ENCODE data around the gene FIGLA. TPM values are rescaled to one million over a fixed set of nuclear protein-coding genes. Genes with fewer than 3 reads are reported as not detected.

FIGLA gene
- not detected for total RNA-seq

GRCh38 chr2:70790136-70790828 is at the start of gene FIGLA:
Gene FIGLA (minus strand): TSS chr2:70790643. CDS start chr2:70790638, 5 bp downstream.
- Mint-ChIP-seq H3K27me3 (ENCODE audit: low read depth) (peaks cover 53% of the 10 kb centered on the region), H3K36me3 (ENCODE audit: insufficient read depth) (no peaks in the 10 kb centered on the region), H3K9me3 (no peaks in the 10 kb centered on the region), H3K4me3 (peak within 1 kb of the TSS; percentile 66), H3K4me1 (ENCODE audit: low read depth) (peaks cover 12% of the 10 kb centered on the region)
- DNase-seq (no peak), ATAC-seq (peak; percentile 8 to 21)

DNA sequence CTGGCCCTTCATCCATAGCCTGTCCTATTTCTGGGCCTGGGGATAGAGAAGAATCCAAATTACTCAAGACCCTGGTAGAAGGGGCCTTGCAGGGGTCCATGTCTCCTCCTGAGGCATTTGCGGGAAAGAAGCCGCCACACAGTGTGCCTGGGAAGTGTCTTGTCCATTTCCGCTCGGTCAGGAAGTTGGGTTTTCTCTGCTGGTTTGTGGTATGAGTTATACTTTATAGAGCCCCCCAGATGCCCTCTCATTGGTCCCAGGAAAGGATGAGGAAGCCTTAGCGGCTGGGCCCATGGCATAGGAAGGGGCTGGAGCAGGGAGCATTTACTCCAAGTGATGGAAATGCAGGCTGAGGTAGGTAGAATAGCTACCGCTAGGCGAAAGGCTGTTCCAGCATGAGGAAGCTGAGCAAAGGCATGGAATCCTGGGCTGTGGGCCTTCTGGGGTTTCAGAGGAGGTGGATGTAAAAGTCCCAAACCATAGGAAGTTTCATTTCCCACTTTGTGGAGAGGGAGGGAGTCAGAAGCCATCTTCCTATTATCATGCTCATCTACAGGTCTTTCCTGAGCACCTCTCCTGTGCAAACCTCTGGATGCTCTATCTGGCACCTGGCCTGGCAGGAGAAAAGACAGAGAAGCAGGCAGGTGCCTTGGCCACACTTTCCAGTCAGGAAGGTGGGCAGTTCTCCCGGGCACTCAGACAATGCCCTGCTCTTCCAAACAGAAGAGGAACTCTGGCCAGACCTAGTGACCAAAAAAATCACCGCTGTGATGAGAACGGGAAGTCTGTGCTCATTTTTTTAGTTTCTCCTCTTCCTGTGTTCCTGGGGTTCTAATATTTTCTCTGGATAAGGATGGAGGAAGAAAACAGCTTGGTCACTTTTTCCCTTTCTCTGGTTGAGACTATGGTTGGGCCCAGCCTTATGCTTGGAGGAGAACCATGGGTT is 47.8 kb upstream of the FIGLA start:
- H3K4me3 Mint-ChIP-seq = no peak overlapping the region
- ATAC-seq (no peak), DNase-seq (no peak)
- H3K27me3 Mint-ChIP-seq (ENCODE audit: low read depth) = peaks cover 13% of the 10 kb centered on the region
- H3K36me3 Mint-ChIP-seq (ENCODE audit: insufficient read depth) = no peaks in the 10 kb centered on the region
- H3K9me3 Mint-ChIP-seq = peaks cover 3% of the 10 kb centered on the region
- H3K4me1 Mint-ChIP-seq (ENCODE audit: low read depth) = no peaks in the 10 kb centered on the region

- no peaks in the 10 kb centered on the region for H3K4me1 Mint-ChIP-seq (ENCODE audit: low read depth)
- H3K36me3 Mint-ChIP-seq (ENCODE audit: insufficient read depth) = no peaks in the 10 kb centered on the region
- ATAC-seq = no peak
- H3K4me3 Mint-ChIP-seq = no peak within 1 kb of the TSS
- DNase-seq = no peak
- no peaks in the 10 kb centered on the region for H3K9me3 Mint-ChIP-seq
- peaks cover 5% of the 10 kb centered on the region for H3K27me3 Mint-ChIP-seq (ENCODE audit: low read depth)
These were observed 45.2 kb upstream of the FIGLA start, which contains the start of gene CD207 for GRCh38 chr2:70835643-70836042. Gene CD207 (minus strand): TSS chr2:70835816. CDS start chr2:70835776, 40 bp downstream.

- no peak for DNase-seq
- H3K27me3 Mint-ChIP-seq (ENCODE audit: low read depth) = peaks cover 5% of the 10 kb centered on the region
- no peak overlapping the region for H3K4me3 Mint-ChIP-seq
These were observed 44.4 kb upstream of the FIGLA start for GRCh38 chr2:70834881-70835280.

GRCh38 chr2:70834106-70834505 is 43.7 kb upstream of the FIGLA start:
- Mint-ChIP-seq H3K9me3 (no peaks in the 10 kb centered on the region), H3K27me3 (ENCODE audit: low read depth) (peaks cover 3% of the 10 kb centered on the region), H3K36me3 (ENCODE audit: insufficient read depth) (no peaks in the 10 kb centered on the region), H3K4me3 (no peak overlapping the region), H3K4me1 (ENCODE audit: low read depth) (no peaks in the 10 kb centered on the region)
- ATAC-seq = no peak
- no peak for DNase-seq

More at GRCh38 chr2:70834881-70835280, 44.4 kb upstream of the FIGLA start:
- Mint-ChIP-seq H3K9me3 (no peaks in the 10 kb centered on the region), H3K36me3 (ENCODE audit: insufficient read depth) (no peaks in the 10 kb centered on the region), H3K4me1 (ENCODE audit: low read depth) (no peaks in the 10 kb centered on the region)
- ATAC-seq = no peak

GRCh38 chr2:70833246-70833645 is 42.8 kb upstream of the FIGLA start:
- no peaks in the 10 kb centered on the region for H3K36me3 Mint-ChIP-seq (ENCODE audit: insufficient read depth)
- no peaks in the 10 kb centered on the region for H3K9me3 Mint-ChIP-seq
- DNase-seq (no peak), ATAC-seq (no peak)
- peaks cover 3% of the 10 kb centered on the region for H3K27me3 Mint-ChIP-seq (ENCODE audit: low read depth)
- no peak overlapping the region for H3K4me3 Mint-ChIP-seq
- H3K4me1 Mint-ChIP-seq (ENCODE audit: low read depth) = no peaks in the 10 kb centered on the region

DNA sequence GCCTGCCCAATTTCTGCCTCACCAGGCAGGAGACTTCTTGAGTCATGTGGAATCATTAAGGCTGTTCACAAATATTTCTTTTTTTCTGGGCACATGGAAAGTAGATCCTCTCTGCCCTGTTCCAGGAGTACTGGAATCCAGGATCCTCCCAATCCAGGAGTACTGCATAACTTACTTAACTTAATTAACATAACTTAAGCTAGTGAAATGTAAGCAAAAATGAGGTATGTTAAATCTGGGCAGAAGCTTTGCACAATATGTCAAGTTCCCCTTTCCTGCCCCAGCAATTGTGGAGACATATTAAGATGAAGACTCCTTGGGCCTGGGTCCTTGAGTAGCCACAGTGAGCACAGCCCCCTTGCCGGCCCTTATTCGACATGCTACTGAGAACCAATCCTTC is 41.9 kb upstream of the FIGLA start:
- H3K4me1 Mint-ChIP-seq (ENCODE audit: low read depth) = no peaks in the 10 kb centered on the region

DNA sequence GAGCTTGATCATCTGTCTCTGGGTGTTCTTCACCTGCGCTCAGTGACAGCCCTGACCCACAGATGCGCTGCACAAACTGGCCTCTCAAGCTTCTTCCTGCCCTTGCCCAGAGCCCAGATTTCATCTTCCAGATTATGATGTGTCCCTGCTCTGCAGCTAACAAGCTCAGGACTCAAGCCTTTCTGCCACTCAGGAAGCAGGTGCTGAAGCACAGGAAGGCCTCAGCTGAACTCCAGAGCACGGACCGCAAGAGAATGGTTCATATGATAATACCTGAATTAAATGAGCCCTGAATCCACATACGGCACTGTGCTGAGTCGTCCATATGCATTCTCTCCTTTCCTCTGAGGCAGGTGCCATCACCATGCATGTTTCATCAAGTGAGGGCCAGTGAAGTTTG is 41.4 kb upstream of the FIGLA start:
- peaks cover 3% of the 10 kb centered on the region for H3K4me1 Mint-ChIP-seq (ENCODE audit: low read depth)
- H3K36me3 Mint-ChIP-seq (ENCODE audit: insufficient read depth) = no peaks in the 10 kb centered on the region
- DNase-seq (no peak), ATAC-seq (no peak)
- no peak overlapping the region for H3K4me3 Mint-ChIP-seq
- no peaks in the 10 kb centered on the region for H3K9me3 Mint-ChIP-seq
- peaks cover 3% of the 10 kb centered on the region for H3K27me3 Mint-ChIP-seq (ENCODE audit: low read depth)

More for the DNA sequence above, 41.9 kb upstream of the FIGLA start:
- Mint-ChIP-seq H3K4me3 (no peak overlapping the region), H3K9me3 (no peaks in the 10 kb centered on the region), H3K36me3 (ENCODE audit: insufficient read depth) (no peaks in the 10 kb centered on the region), H3K27me3 (ENCODE audit: low read depth) (peaks cover 3% of the 10 kb centered on the region)
- DNase-seq (no peak), ATAC-seq (no peak)

- H3K4me3 Mint-ChIP-seq = no peak overlapping the region
- H3K4me1 Mint-ChIP-seq (ENCODE audit: low read depth) = peaks cover 5% of the 10 kb centered on the region
- DNase-seq = no peak
- H3K27me3 Mint-ChIP-seq (ENCODE audit: low read depth) = peaks cover 3% of the 10 kb centered on the region
- ATAC-seq = no peak
- H3K9me3 Mint-ChIP-seq = no peaks in the 10 kb centered on the region
- H3K36me3 Mint-ChIP-seq (ENCODE audit: insufficient read depth) = no peaks in the 10 kb centered on the region
These were observed 39.9 kb upstream of the FIGLA start for GRCh38 chr2:70830366-70830765.

DNA sequence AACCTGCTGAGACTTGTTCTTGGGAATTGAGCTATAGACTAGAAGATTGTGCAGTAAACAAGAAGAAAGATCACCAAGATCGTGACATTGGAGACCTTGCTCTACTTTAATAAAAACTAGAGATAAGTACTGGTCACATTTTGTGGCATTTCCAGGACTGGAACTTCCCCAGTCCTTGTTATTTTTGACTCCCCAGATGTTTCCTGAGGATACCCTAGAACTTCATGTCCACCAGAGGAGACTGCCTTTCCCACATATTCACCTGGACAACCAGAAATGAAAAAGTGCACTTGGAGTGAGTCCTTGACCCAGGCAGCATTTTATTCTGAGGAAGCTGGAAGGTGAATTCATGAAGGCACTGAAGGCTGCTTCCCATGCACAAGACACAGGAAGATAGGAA is 39.5 kb upstream of the FIGLA start:
- peaks cover 3% of the 10 kb centered on the region for H3K27me3 Mint-ChIP-seq (ENCODE audit: low read depth)
- H3K36me3 Mint-ChIP-seq (ENCODE audit: insufficient read depth) = no peaks in the 10 kb centered on the region
- no peaks in the 10 kb centered on the region for H3K9me3 Mint-ChIP-seq
- DNase-seq = no peak
- H3K4me1 Mint-ChIP-seq (ENCODE audit: low read depth) = peaks cover 5% of the 10 kb centered on the region
- no peak overlapping the region for H3K4me3 Mint-ChIP-seq
- ATAC-seq = no peak

DNA sequence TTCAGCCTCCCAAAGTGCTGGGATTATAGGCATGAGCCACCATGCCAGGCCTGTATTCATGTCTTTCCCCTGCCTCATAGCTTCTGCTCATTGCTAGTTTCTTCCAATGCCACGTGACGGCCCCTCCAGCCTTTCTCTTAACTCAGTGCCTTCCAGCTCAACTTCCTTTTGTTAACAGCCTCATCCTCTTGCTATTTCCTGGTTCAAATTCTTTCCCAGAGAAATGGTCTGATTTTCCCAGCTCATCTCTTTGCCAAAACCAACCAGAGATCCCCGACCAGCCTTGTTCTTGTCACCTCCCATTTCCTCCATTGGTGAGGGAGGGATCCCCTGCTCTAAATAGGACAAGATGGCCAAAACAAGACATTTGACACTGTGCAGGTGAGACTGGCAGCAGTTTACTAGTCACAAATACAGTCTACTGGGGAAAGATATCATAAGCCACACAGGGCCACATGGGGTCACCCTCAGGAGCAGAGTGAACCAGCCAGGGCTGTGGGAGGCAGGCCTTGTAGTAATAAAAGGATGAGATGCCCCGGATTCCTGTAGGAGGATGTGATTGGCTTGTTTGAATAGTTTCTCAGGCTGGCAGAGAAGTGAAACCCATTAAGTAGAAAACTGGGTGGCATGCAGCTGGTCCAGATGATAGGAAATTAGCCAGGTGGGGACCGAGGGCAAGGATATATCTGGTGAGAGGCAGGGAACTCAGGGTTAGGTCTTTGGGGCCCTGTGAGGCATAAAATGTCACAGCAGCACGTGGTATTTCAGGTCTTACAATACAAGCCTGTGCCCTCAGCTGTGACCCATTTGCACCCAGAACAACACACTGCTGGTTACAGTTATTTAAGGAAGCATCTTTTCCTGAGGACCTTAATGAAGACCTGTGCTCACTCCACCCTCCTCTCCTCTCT is 38.7 kb upstream of the FIGLA start:
- Mint-ChIP-seq H3K36me3 (ENCODE audit: insufficient read depth) (no peaks in the 10 kb centered on the region), H3K4me1 (ENCODE audit: low read depth) (peaks cover 5% of the 10 kb centered on the region), H3K27me3 (ENCODE audit: low read depth) (peaks cover 3% of the 10 kb centered on the region), H3K9me3 (no peaks in the 10 kb centered on the region), H3K4me3 (no peak overlapping the region)
- ATAC-seq (no peak), DNase-seq (no peak)

DNA sequence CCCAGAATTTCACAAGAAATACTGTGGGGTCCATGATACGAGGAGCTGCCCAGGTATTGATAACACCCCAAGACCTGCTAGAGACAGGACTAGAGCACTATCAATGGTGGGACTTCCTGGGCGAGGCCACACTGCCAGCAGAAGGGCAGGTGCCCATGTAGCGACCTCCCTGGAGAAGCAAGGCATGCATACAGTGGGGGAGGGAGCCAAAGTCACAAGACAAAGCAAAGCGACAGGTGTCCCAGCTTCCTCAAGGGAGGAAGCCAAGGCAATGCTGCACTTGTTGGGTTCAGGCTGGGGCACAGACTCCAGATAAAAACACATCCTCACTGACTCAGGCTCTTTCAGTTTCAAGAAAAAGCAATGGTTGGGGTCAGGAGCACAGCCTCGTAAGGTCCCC is 37.7 kb upstream of the FIGLA start:
- H3K27me3 Mint-ChIP-seq (ENCODE audit: low read depth) = no peaks in the 10 kb centered on the region
- H3K9me3 Mint-ChIP-seq = no peaks in the 10 kb centered on the region
- no peak for DNase-seq
- peaks cover 5% of the 10 kb centered on the region for H3K4me1 Mint-ChIP-seq (ENCODE audit: low read depth)
- no peak for ATAC-seq
- no peak overlapping the region for H3K4me3 Mint-ChIP-seq
- no peaks in the 10 kb centered on the region for H3K36me3 Mint-ChIP-seq (ENCODE audit: insufficient read depth)

GRCh38 chr2:70827388-70827787 is 36.9 kb upstream of the FIGLA start:
- ATAC-seq (no peak), DNase-seq (no peak)
- H3K27me3 Mint-ChIP-seq (ENCODE audit: low read depth) = no peaks in the 10 kb centered on the region
- H3K4me3 Mint-ChIP-seq = no peak overlapping the region
- no peaks in the 10 kb centered on the region for H3K9me3 Mint-ChIP-seq
- no peaks in the 10 kb centered on the region for H3K36me3 Mint-ChIP-seq (ENCODE audit: insufficient read depth)
- peaks cover 5% of the 10 kb centered on the region for H3K4me1 Mint-ChIP-seq (ENCODE audit: low read depth)
